Measurements from ENCODE around the gene PIEZO2. TPM values are rescaled to one million over a fixed set of nuclear protein-coding genes. Genes with fewer than 3 reads are reported as not detected.

PIEZO2 gene
- total and polyA plus RNA-seq, 2 experiments from 2014 or later = 24.5 to 70.8 TPM

GRCh38 chr18:10875811-10876210, 273.6 kb downstream of the PIEZO2 start:
- TF ChIP-seq CTCF (IDR thresholded peaks at IDR 0.05; ENCODE audit: poor library complexity) = no peak
- no peak for TF ChIP-seq EZH2 (IDR thresholded peaks at IDR 0.05; ENCODE audit: borderline replicate concordance)
- no peak for TF ChIP-seq EZH2phosphoT487 (IDR thresholded peaks at IDR 0.05; ENCODE audit: low read depth, severe bottlenecking, unreplicated experiment)
- H3K4me2 ChIP-seq = no peak overlapping the region
- no peak for DNase-seq (ENCODE audit: low spot score)
- H3K4me1 ChIP-seq (ENCODE audit: insufficient read depth) = no peaks in the 10 kb centered on the region
- no peak overlapping the region for H3K4me3 ChIP-seq
- no peaks in the 10 kb centered on the region for H3K79me2 ChIP-seq
- H3K27me3 ChIP-seq = no peaks in the 10 kb centered on the region
- no peaks in the 10 kb centered on the region for H3K36me3 ChIP-seq (replicated peaks; ENCODE audit: insufficient read depth, low read depth)
- no peak overlapping the region for H2AFZ ChIP-seq
- H3K9me3 ChIP-seq (ENCODE audit: low read depth) = no peaks in the 10 kb centered on the region
- H4K20me1 ChIP-seq (ENCODE audit: insufficient read depth, poor library complexity, severe bottlenecking) = no peaks in the 10 kb centered on the region
- no peak overlapping the region for H3K27ac ChIP-seq
- H3K9me2 ChIP-seq (replicated peaks; ENCODE audit: insufficient read depth) = no peaks in the 10 kb centered on the region
- WGBS (ENCODE audit: low lambda C conversion rate, missing lambda C conversion rate) = 69% methylated on average over 2 of the region's 2 CpGs

GRCh38 chr18:10872304-10872703, 277.1 kb downstream of the PIEZO2 start:
- Histone ChIP-seq H3K4me2 (no peak overlapping the region), H3K4me3 (no peak overlapping the region), H3K9me2 (replicated peaks; ENCODE audit: insufficient read depth) (no peaks in the 10 kb centered on the region), H3K36me3 (replicated peaks; ENCODE audit: insufficient read depth, low read depth) (no peaks in the 10 kb centered on the region), H3K27me3 (no peaks in the 10 kb centered on the region), H3K9me3 (ENCODE audit: low read depth) (no peaks in the 10 kb centered on the region), H3K27ac (no peak overlapping the region), H3K79me2 (no peaks in the 10 kb centered on the region), H2AFZ (no peak overlapping the region), H4K20me1 (ENCODE audit: insufficient read depth, poor library complexity, severe bottlenecking) (no peaks in the 10 kb centered on the region), H3K4me1 (ENCODE audit: insufficient read depth) (no peaks in the 10 kb centered on the region)
- no peak for TF ChIP-seq EZH2 (IDR thresholded peaks at IDR 0.05; ENCODE audit: borderline replicate concordance)
- DNase-seq (ENCODE audit: low spot score) = no peak
- WGBS (ENCODE audit: low lambda C conversion rate, missing lambda C conversion rate) = 61% methylated on average over 5 of the region's 5 CpGs

- Histone ChIP-seq H2AFZ (no peak overlapping the region), H3K36me3 (replicated peaks; ENCODE audit: insufficient read depth, low read depth) (no peaks in the 10 kb centered on the region), H3K79me2 (no peaks in the 10 kb centered on the region), H3K4me2 (no peak overlapping the region), H3K27ac (no peak overlapping the region), H3K9me2 (replicated peaks; ENCODE audit: insufficient read depth) (no peaks in the 10 kb centered on the region), H3K4me1 (ENCODE audit: insufficient read depth) (peaks cover 18% of the 10 kb centered on the region), H3K9me3 (ENCODE audit: low read depth) (no peaks in the 10 kb centered on the region), H4K20me1 (ENCODE audit: insufficient read depth, poor library complexity, severe bottlenecking) (no peaks in the 10 kb centered on the region), H3K27me3 (no peaks in the 10 kb centered on the region), H3K4me3 (no peak overlapping the region)
- WGBS (ENCODE audit: low lambda C conversion rate, missing lambda C conversion rate) = 86% methylated on average over 5 of the region's 5 CpGs
- DNase-seq (ENCODE audit: low spot score) = no peak
- TF ChIP-seq EZH2 (IDR thresholded peaks at IDR 0.05; ENCODE audit: borderline replicate concordance) = no peak
- TF ChIP-seq CTCF (IDR thresholded peaks at IDR 0.05; ENCODE audit: poor library complexity) = no peak
- no peak for TF ChIP-seq EZH2phosphoT487 (IDR thresholded peaks at IDR 0.05; ENCODE audit: low read depth, severe bottlenecking, unreplicated experiment)
These were observed 284.6 kb downstream of the PIEZO2 start for GRCh38 chr18:10864722-10865121.

- no peak overlapping the region for H3K27ac ChIP-seq
- H2AFZ ChIP-seq = no peak overlapping the region
- TF ChIP-seq EZH2 (IDR thresholded peaks at IDR 0.05; ENCODE audit: borderline replicate concordance) = no peak
- TF ChIP-seq EZH2phosphoT487 (IDR thresholded peaks at IDR 0.05; ENCODE audit: low read depth, severe bottlenecking, unreplicated experiment) = no peak
- TF ChIP-seq CTCF (IDR thresholded peaks at IDR 0.05; ENCODE audit: poor library complexity) = no peak
- no peak overlapping the region for H3K4me3 ChIP-seq
- H3K9me3 ChIP-seq (ENCODE audit: low read depth) = no peaks in the 10 kb centered on the region
- no peaks in the 10 kb centered on the region for H3K36me3 ChIP-seq (replicated peaks; ENCODE audit: insufficient read depth, low read depth)
- H4K20me1 ChIP-seq (ENCODE audit: insufficient read depth, poor library complexity, severe bottlenecking) = no peaks in the 10 kb centered on the region
- H3K4me2 ChIP-seq = no peak overlapping the region
- H3K79me2 ChIP-seq = no peaks in the 10 kb centered on the region
- H3K27me3 ChIP-seq = no peaks in the 10 kb centered on the region
- H3K9me2 ChIP-seq (replicated peaks; ENCODE audit: insufficient read depth) = no peaks in the 10 kb centered on the region
- H3K4me1 ChIP-seq (ENCODE audit: insufficient read depth) = peaks cover 19% of the 10 kb centered on the region
- no peak for DNase-seq (ENCODE audit: low spot score)
- WGBS (ENCODE audit: low lambda C conversion rate, missing lambda C conversion rate) = 90% methylated on average over 2 of the region's 2 CpGs
These were observed 286.3 kb downstream of the PIEZO2 start for GRCh38 chr18:10863026-10863425.

All from hepatocyte (in vitro differentiated cells).